Neural progenitor cell (in vitro differentiated cells): Measurements from ENCODE around the gene SACS.

Experiments
- EZH2 ChIP-seq: fragments of 200-600 bp; sonication (generic); IDR thresholded peaks from 2 replicates; pipeline ENCODE4 v1.6.1; 2017; ENCODE audit warnings: antibody characterized with exemption, mild to moderate bottlenecking, moderate library complexity
- EZH2phosphoT487 ChIP-seq: fragments of 200-600 bp; sonication (generic); IDR thresholded peaks from 2 replicates; pipeline ENCODE4 v1.6.1; 2017; ENCODE audit warnings: antibody characterized with exemption
- TF ChIP-seq, protein P1 (sequence below): fragments of 200-600 bp; sonication (generic); IDR thresholded peaks from 2 replicates; pipeline ENCODE4 v1.5.1; 2017; ENCODE audit warnings: antibody characterized with exemption, mild to moderate bottlenecking

DNA sequence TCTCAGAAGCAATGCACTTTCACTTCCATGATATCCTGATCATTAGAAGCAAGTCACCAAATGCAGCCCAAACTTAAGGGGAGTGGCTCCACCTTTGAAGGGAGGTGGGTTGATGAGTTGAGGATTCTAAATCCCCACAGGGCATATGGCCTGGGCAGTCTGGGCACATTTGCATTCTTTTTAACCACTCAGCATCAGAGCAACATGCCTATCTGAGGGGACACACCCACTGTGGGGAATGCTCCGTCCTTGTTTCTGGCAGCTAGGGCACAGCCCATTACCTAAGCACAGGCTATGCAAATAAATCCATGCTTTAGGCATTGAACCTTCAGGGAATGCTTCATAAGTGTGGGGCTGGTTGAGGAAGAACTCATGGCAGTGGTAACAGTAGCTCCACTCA, 12.3 kb upstream of the SACS start:
- TF ChIP-seq, protein P1, sequence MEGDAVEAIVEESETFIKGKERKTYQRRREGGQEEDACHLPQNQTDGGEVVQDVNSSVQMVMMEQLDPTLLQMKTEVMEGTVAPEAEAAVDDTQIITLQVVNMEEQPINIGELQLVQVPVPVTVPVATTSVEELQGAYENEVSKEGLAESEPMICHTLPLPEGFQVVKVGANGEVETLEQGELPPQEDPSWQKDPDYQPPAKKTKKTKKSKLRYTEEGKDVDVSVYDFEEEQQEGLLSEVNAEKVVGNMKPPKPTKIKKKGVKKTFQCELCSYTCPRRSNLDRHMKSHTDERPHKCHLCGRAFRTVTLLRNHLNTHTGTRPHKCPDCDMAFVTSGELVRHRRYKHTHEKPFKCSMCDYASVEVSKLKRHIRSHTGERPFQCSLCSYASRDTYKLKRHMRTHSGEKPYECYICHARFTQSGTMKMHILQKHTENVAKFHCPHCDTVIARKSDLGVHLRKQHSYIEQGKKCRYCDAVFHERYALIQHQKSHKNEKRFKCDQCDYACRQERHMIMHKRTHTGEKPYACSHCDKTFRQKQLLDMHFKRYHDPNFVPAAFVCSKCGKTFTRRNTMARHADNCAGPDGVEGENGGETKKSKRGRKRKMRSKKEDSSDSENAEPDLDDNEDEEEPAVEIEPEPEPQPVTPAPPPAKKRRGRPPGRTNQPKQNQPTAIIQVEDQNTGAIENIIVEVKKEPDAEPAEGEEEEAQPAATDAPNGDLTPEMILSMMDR = no peak
- TF ChIP-seq EZH2phosphoT487 (no peak), EZH2 (no peak)
